ENCODE data around the gene P2RY14. TPM values are rescaled to one million over a fixed set of nuclear protein-coding genes. Genes with fewer than 3 reads are reported as not detected.

The P2RY14 gene
- total RNA-seq (2022; extraction: Qiagen RNA extraction; ENCODE audit: low read depth), result not detected in 5 replicates

DNA sequence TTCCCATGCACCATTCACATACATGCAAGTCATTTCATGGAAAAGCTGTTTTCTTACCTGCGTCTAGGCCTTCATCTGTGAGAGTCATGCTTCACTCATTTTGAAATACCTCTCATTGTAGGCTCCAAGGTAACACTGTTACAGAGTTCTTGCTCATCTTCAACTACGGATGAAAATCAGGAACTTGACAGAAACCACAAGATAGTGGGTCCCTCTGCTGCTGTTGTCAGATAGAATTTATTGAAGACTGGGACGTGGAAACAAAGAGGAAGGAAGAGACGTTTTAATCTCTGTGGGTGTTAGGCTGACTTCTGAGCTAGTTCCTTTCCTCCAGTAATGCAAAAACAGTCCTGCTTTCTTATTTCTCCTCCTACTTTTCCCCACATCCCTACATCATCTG is at the start of gene P2RY14:
Gene P2RY14, minus strand, starts transcription at position 313 of the 400 bp plus-strand sequence. CDS start 64,226 bp downstream, outside the sequence.

DNA sequence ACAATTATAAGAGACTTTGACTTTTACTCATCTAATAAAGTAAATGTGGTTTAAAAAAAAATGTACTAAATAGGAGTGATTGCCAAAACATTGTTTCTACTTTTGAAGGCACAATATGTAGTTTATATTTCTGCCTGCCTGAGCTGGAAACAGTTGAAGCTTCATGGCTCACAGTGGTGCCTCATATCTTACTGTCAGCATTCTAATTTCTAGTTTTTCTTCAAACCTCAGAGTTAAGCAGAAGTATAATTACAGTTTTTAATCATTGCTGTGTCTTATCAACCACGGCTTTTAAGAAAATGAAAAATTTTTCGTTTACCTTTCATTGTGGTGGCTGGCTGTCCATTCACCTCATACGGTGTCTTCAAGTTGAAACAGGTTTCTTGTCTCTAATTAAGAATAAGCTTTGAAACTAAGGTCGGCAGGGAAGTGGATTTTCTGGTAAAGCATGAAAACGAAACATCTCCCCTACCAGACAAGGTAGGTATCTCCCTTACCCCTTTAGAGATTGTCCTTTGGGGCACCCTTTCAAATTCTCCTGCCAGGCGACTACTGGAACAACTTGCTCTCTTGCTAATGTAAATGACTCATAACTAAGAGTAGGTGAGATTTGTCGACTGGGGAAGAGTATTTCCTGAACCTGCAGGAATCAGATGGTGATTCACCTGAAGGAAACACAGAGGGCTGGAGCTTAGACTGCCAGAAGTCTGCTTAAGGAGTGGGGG is 38.1 kb upstream of the P2RY14 start, which contains the start of gene GPR87:
Gene GPR87, minus strand, starts transcription at position 554 of the 725 bp plus-strand sequence. CDS start 16,720 bp downstream, outside the sequence.

DNA sequence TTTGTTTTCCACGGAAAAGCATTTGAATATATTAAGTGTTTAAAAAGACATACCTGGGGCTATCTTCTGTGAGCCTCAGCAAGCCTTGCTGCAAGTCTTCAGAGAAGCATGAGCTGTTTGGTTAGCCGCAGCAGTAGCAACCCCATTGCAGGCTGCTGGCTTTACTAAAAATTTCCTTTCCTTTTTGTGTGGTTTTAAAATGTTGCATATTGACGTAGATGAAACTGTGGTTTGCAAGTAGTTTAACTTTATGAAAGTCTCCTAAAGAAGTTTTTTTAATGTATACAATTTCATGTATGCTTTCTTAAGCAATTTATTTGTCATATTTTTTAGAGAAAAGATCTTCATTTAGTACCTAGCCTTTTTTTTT is 75.3 kb downstream of the P2RY14 start, which contains the start of gene GPR171:
Gene GPR171, minus strand, starts transcription at position 166 of the 370 bp plus-strand sequence. CDS start 3,830 bp downstream, outside the sequence.

Other genes starting within 250 kb of the P2RY14 start
- 0.30 to 0.72 TPM (median 0.60 TPM) in 5 replicates for gene MED12L, start 192.9 kb downstream of the P2RY14 start, total RNA-seq (2022; extraction: Qiagen RNA extraction; ENCODE audit: low read depth)
- gene GPR171, start 75.3 kb downstream of the P2RY14 start, total RNA-seq (2022; extraction: Qiagen RNA extraction; ENCODE audit: low read depth), result not detected in 5 replicates
- 1.1 to 1.5 TPM (median 1.3 TPM) in 5 replicates for gene GPR87, start 38.3 kb upstream of the P2RY14 start, total RNA-seq (2022; extraction: Qiagen RNA extraction; ENCODE audit: low read depth)
- not detected in 5 replicates for gene P2RY13, start 51.0 kb upstream of the P2RY14 start, total RNA-seq (2022; extraction: Qiagen RNA extraction; ENCODE audit: low read depth)
- gene P2RY12, start 106.2 kb upstream of the P2RY14 start, total RNA-seq (2022; extraction: Qiagen RNA extraction; ENCODE audit: low read depth), result not detected in 5 replicates
- 0.53 to 0.81 TPM (median 0.76 TPM) in 5 replicates for gene IGSF10, start 182.5 kb upstream of the P2RY14 start, total RNA-seq (2022; extraction: Qiagen RNA extraction; ENCODE audit: low read depth)

All from A549 treated with DMSO at 1 μM for 4 hours (cell line).